ENCODE data around the gene PCLAF.
"Not testable (repeated sequence)": the region's sequence is repeated elsewhere in the genome, so short reads cannot be mapped to it uniquely, and the experiment has no call there.

PCLAF gene

GRCh38 chr15:64361259-64361658 lies 20.0 kb downstream of the PCLAF start:
- DNase-seq (ENCODE audit: low spot score): no peak

DNA sequence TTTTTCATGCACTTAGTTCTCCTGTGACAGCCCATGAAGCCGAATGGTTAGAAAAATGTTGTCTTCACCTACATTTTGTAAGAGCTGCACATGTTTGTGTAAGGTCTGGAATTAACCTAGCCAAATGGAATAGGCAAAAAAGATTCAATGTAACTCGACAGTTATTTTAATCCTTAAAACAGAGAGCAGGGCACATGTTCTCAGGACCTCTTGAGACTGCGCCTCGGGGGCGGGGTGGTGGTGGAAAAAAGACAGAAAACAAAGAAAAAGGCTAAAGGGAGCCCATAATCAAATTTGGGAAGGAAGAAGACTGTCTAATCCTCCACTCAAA lies 24.6 kb downstream of the PCLAF start:
- DNase-seq (ENCODE audit: low spot score): no peak

DNA sequence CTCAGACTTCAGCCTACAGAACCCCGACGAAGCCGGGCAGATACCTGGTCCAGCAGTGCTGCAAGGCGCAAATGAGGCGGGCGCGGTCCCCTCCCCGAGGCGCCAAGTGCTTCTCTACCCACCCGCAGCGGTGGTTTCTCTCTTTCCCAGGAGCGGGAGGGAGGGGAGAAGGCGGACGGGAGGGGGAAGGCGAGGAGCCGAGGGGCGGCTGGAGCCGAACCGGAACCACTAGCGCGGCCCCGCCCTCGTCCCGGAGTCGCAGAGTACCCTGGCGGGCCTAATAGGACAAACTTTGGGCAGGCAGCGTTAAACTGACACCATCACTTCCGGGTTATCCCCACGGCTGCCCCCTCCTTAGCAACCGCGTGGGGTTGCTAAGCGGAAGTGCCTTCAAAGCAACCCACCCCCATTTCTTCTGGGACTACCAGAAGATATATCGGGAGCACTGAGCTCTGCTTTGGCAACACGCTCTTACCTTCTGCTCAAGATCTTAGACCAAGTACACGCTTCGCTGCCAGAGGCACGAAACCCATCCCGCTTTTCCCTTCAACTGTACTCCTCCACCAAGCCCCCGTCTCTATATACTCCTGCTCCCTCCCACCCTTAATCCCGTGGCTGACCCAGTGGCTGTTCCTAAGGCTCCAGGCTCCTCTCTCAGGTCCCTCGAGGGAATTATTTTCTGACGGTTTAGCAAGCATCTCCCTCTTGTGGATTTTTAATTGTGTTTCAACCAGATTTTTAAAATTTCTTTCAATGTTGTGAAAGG lies 25.1 kb downstream of the PCLAF start, which contains the start of gene CSNK1G1:
CSNK1G1 (minus strand) TSS at position 230 of the 766 bp plus-strand sequence. CDS start 55,674 bp downstream, outside the sequence.
- peak; percentile 96 for DNase-seq (ENCODE audit: low spot score)

- DNase-seq (ENCODE audit: low spot score): peak; percentile 6
These were observed 25.8 kb downstream of the PCLAF start for GRCh38 chr15:64355348-64355943.

GRCh38 chr15:64354688-64355344 lies 26.4 kb downstream of the PCLAF start:
- no peak for DNase-seq (ENCODE audit: low spot score)

DNA sequence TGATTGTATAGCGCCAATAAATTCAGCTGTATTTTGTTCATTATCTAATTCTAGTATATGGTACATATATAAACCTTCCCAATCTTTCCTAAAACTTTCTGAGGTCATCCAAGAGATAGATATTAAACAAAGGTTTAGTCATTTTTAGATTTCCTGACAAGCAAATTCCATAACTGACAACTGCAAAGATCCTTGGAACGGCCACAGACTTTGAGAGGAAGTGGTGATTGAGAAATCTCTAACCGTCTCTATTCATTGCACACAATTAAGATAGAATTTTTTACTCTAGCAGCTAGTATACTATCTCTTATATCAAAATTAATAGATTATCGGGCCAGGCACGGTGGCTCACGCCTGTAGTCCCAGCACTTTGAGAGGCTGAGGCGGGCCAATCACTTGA lies 30.0 kb downstream of the PCLAF start:
- no peak for DNase-seq (ENCODE audit: low spot score)

GRCh38 chr15:64349375-64349774 lies 31.9 kb downstream of the PCLAF start:
- DNase-seq (ENCODE audit: low spot score): no peak

DNA sequence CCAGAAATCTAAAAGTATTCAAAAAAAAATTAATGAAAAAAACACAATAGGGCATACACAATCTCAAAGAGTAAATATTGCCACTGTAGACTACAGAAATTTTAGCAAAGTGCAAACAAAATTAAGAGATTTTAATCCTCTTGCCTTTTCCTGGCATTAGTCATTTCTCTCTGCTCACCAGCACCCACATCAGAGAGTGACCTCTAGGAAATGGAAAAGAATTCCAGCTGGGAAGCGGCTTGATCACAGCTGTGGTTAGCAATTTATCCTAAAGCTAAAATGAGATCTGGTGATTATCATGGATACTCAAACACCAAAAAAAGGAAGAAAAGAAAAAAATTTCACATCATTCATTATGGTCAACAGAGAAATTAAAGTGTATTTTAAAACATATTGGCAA lies 32.8 kb downstream of the PCLAF start:
- no peak for DNase-seq (ENCODE audit: low spot score)

DNA sequence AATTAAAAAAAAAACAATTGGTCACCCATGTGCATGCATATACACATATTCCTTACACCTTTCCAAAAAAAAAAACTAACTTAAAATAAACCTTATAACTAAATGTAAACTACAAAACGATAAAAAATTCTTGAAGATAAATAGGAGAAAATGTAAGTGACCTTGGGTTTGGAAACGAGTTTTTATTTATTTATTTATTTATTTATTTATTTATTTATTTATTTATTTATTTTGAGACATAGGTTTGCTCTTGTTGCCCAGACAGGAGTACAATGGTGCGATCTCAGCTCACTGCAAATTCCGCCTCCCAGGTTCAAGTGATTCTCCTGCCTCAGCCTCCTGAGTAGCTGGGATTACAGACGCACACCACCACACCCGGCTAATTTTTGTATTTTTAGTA lies 35.0 kb downstream of the PCLAF start:
- DNase-seq (ENCODE audit: low spot score): not testable (repeated sequence)

DNA sequence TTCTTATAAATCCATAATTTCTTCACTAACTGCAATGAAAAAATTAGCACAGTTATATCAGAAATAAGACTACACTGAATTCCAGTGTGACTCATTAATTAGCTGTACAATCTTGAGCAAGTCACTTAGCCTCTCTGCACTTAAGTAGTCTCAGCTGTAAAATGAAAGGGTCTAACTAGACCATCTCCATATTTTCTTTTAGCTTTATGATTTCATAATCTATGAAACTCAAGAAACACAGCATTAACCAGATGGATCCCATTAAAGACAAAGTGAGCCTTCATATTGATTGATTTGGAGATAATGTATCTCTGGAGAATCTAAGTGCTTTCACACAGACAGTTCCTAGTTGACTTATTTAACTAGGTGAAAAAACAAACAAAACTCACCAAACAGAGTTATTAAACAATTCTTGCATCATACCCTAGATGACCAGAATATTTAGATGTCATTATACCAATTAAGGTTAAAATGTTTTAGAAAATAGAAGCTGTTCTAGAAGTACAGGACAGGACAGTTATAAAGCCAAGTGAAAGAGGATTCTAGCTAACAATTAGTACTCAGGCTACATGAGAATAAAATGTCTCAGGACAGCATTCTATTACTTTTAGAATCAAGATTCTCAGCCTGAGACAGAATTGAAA lies 36.5 kb downstream of the PCLAF start:
- no peak for DNase-seq (ENCODE audit: low spot score)

GRCh38 chr15:64343841-64344240 lies 37.4 kb downstream of the PCLAF start:
- no peak for DNase-seq (ENCODE audit: low spot score)

- no peak for DNase-seq (ENCODE audit: low spot score)
These were observed 38.0 kb downstream of the PCLAF start for GRCh38 chr15:64343222-64343621.

- DNase-seq (ENCODE audit: low spot score): no peak
These were observed 39.3 kb downstream of the PCLAF start for GRCh38 chr15:64341961-64342360.

DNA sequence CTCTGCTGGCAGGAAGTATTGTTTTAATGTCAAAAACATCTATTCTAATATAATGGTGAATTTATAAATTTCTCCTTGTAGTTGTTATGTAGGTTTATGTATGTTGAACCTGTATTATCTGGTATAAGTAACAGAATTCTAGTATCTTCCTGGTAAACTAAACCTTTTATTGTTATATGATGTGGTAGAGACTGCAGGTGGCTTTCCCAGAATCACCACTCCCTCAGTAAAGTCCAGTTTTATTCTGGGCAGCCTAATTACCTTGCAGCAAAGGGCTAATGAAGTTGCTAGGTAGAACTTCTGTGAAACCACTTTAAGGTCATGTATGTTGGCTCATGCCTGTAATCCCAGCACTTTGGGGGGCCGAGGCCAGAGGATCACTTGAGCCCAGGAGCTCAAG lies 40.9 kb downstream of the PCLAF start:
- DNase-seq (ENCODE audit: low spot score): no peak

- no peak for DNase-seq (ENCODE audit: low spot score)
These were observed 43.5 kb downstream of the PCLAF start for GRCh38 chr15:64337761-64338160.

DNA sequence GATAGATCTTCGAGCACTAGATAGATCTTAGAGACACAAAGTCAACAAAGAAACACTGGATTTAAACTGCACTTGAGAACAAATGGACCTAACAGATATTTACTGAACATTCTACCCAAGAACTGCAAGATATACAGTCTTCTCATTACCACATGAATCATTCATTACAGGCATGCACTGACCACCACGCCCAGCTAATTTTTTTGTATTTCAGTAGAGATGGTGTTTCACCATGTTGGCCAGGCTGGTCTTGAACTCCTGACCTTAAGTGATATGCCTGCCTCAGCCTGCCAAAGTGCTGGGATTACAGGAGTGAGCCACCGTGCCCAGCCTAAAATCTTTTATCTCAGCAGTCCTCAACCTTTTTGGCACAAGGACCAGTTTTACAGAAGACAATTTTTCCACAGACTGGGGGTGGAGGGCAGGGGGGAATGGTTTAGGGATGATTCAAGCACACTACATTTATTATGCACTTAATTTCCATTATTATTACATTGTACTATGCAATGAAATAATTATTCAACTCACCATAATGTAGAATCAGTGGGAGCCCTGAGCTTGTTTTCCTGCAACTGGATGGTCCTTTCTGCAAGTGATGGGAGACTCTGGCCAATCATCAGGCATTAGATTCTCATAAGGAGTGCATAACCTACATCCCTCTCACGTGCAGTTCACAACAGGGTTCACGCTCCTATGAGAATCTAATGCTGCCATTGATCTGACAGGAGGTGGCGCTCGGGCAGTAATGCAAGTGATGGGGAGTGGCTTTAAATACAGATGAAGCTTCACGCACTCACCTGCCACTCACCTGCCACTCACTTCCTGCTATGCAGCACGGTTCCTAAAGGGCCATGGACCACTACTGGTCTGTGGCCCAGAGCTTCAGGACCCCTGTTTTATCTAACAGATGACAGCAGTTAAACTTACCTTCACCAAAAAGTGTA lies 47.0 kb downstream of the PCLAF start:
- no peak for DNase-seq (ENCODE audit: low spot score)

DNA sequence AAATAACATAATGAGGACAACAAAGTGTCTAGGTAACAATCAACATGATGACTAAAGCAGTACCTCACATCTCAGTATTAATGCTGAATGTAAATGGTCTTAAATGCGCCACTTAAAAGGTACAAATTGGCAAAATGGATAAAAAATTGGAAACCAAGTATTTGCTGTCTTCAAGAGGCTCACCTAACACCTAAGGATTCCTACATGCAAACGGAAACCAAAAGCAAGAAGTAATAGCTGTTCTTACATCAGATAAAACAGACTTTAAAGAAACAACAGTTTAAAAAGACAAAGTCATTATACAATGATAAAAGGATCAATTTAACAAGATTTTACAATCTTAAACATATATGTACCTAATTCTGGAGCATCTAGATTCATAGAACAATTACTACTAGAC lies 47.7 kb downstream of the PCLAF start:
- DNase-seq (ENCODE audit: low spot score): no peak

DNA sequence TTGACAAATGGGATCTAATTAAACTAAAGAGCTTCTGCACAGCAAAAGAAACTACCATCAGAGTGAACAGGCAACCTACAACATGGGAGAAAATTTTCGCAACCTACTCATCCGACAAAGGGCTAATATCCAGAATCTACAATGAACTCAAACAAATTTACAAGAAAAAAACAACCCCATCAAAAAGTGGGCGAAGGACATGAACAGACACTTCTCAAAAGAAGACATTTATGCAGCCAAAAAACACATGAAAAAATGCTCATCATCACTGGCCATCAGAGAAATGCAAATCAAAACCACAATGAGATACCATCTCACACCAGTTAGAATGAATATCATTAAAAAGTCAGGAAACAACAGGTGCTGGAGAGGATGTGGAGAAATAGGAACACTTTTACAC lies 49.6 kb downstream of the PCLAF start:
- DNase-seq (ENCODE audit: low spot score): not testable (repeated sequence)

DNA sequence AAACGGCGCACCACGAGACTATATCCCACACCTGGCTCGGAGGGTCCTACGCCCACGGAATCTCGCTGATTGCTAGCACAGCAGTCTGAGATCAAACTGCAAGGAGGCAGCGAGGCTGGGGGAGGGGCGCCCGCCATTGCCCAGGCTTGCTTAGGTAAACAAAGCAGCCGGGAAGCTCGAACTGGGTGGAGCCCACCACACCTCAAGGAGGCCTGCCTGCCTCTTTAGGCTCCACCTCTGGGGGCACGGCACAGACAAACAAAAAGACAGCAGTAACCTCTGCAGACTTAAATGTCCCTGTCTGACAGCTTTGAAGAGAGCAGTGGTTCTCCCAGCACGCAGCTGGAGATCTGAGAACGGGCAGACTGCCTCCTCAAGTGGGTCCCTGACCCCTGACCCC lies 54.3 kb downstream of the PCLAF start:
- DNase-seq (ENCODE audit: low spot score): not testable (repeated sequence)

GRCh38 chr15:64326458-64326857 lies 54.8 kb downstream of the PCLAF start:
- not testable (repeated sequence) for DNase-seq (ENCODE audit: low spot score)

DNA sequence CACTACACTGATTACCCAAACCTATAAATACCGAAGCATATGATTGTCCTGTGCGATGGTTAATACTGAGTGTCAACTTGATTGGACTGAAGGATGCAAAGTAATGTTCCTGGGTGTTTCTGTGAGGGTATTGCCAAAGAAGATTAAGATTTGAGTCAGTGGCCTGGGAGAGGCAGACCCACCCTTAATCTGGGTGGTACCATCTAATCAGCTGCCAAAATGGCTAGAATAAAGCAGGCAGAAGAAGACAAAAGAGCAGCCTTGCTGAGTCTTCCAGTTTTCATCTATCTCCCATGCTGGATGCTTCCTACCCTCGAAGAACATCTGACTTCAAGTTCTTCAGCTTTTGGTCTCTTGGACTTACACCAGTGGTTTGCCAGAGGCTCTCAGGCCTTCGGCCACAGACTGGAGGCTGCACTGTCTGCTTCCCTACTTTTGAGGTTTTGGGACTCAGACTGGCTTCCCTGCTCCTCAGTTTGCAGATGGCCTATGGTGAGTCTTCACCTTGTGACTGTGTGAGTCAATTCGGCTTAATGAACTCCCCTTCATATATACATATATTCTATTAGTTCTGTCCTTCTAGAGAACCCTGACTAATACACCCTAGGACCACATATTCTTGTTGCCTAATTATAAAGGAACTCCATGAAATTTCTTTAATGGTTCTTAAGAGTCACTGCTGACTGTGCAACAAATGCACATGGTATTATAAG lies 56.9 kb downstream of the PCLAF start:
- no peak for DNase-seq (ENCODE audit: low spot score)

Measured in globus pallidus (tissue), 1 donor.